GM12864 (cell line): ENCODE data around the gene CC2D1B.

ENCODE experiments used
- DNase-seq: peaks from one replicate; pipeline ENCODE4 v3.0.0-alpha.2; 2011; ENCODE audit warnings: low read depth
- H3K4me3 ChIP-seq: 2 replicates; pipeline ENCODE4 v1.5.1; 2011; ENCODE audit warnings: mild to moderate bottlenecking, low read depth, low read length, control low read depth
- CTCF ChIP-seq: IDR thresholded peaks from 2 replicates; pipeline ENCODE4 v1.5.1; 2011; ENCODE audit warnings: low read depth, mild to moderate bottlenecking, moderate library complexity, low read length, control low read depth, inconsistent platforms; ENCODE audit errors: missing control alignments

Gene CC2D1B

GRCh38 chr1:52359676-52360594 lies 6.1 kb downstream of the CC2D1B start:
- DNase-seq: no peak
- TF ChIP-seq CTCF: no peak
- no peak overlapping the region for H3K4me3 ChIP-seq

GRCh38 chr1:52358851-52359497 lies 7.0 kb downstream of the CC2D1B start:
- TF ChIP-seq CTCF: no peak
- H3K4me3 ChIP-seq: no peak overlapping the region
- DNase-seq: no peak

GRCh38 chr1:52357397-52357796 lies 8.6 kb downstream of the CC2D1B start:
- no peak for DNase-seq
- TF ChIP-seq CTCF: no peak
- no peak overlapping the region for H3K4me3 ChIP-seq

- no peak for DNase-seq
- TF ChIP-seq CTCF: no peak
- H3K4me3 ChIP-seq: no peak overlapping the region
Measured at GRCh38 chr1:52356818-52357355, 9.1 kb downstream of the CC2D1B start.

- H3K4me3 ChIP-seq: no peak overlapping the region
- TF ChIP-seq CTCF: no peak
- DNase-seq: no peak
Measured at GRCh38 chr1:52355847-52356505, 10.0 kb downstream of the CC2D1B start.

GRCh38 chr1:52355436-52355835 lies 10.6 kb downstream of the CC2D1B start:
- TF ChIP-seq CTCF: no peak
- no peak for DNase-seq
- no peak overlapping the region for H3K4me3 ChIP-seq
